Mesendoderm (in vitro differentiated cells): Measurements from ENCODE around the gene SELENBP1.

Experiments used
- DNase-seq: peaks from one replicate; pipeline ENCODE4 v3.0.0; 2013
- H2AK5ac ChIP-seq: 2 replicates; pipeline ENCODE4 v1.6.1; 2013; ENCODE audit warnings: low read length, inconsistent platforms
- H2BK120ac ChIP-seq: 2 replicates; pipeline ENCODE4 v1.6.1; 2013; ENCODE audit warnings: low read depth, mild to moderate bottlenecking, low read length, moderate library complexity, mixed read lengths
- H2BK15ac ChIP-seq: replicated peaks from 2 replicates; pipeline ENCODE4 v1.6.1; 2013; ENCODE audit warnings: low read depth, mild to moderate bottlenecking, moderate library complexity
- H2BK5ac ChIP-seq: 2 replicates; pipeline ENCODE4 v1.6.1; 2013; ENCODE audit warnings: low read length, inconsistent platforms
- H3K18ac ChIP-seq: 2 replicates; pipeline ENCODE4 v1.6.1; 2013; ENCODE audit warnings: mild to moderate bottlenecking, low read length, mixed read lengths
- H3K23ac ChIP-seq: one replicate; pipeline ENCODE4 v1.6.1; 2013; ENCODE audit warnings: low read length
- H3K27ac ChIP-seq: 2 replicates; pipeline ENCODE4 v1.5.1; 2013; ENCODE audit warnings: low read depth, mild to moderate bottlenecking, inconsistent platforms, low read length, moderate library complexity
- H3K27me3 ChIP-seq: 2 replicates; pipeline ENCODE4 v1.6.1; 2013; ENCODE audit warnings: low read length, control low read depth, mild to moderate bottlenecking, inconsistent platforms; ENCODE audit not compliant: insufficient read depth, poor library complexity
- H3K36me3 ChIP-seq: 2 replicates; pipeline ENCODE4 v1.6.1; 2013; ENCODE audit warnings: low read length, inconsistent platforms; ENCODE audit not compliant: control insufficient read depth, insufficient read depth
- H3K4ac ChIP-seq: one replicate; pipeline ENCODE4 v1.6.1; 2013; ENCODE audit warnings: low read depth, mild to moderate bottlenecking, low read length, moderate library complexity
- H3K4me1 ChIP-seq: 2 replicates; pipeline ENCODE4 v1.6.1; 2013; ENCODE audit warnings: low read depth, low read length, inconsistent platforms; ENCODE audit not compliant: control insufficient read depth
- H3K4me2 ChIP-seq: 2 replicates; pipeline ENCODE4 v1.6.1; 2013; ENCODE audit warnings: low read length
- H3K4me3 ChIP-seq: 2 replicates; pipeline ENCODE4 v1.5.1; 2013; ENCODE audit warnings: mild to moderate bottlenecking, low read length
- H3K56ac ChIP-seq: one replicate; pipeline ENCODE4 v1.6.1; 2013; ENCODE audit warnings: low read length
- H3K79me1 ChIP-seq: 2 replicates; pipeline ENCODE4 v1.6.1; 2013; ENCODE audit warnings: low read length, inconsistent platforms
- H3K79me2 ChIP-seq: 2 replicates; pipeline ENCODE4 v1.6.1; 2013; ENCODE audit warnings: mild to moderate bottlenecking, low read length; ENCODE audit not compliant: control insufficient read depth, insufficient read depth
- H3K9ac ChIP-seq: 2 replicates; pipeline ENCODE4 v1.6.1; 2013; ENCODE audit warnings: low read length, inconsistent platforms
- H4K5ac ChIP-seq: one replicate; pipeline ENCODE4 v1.6.1; 2013; ENCODE audit warnings: low read length
- H4K8ac ChIP-seq: one replicate; pipeline ENCODE4 v1.6.1; 2013; ENCODE audit warnings: low read depth, mild to moderate bottlenecking, control low read depth, low read length, moderate library complexity
- WGBS: extraction: QIAGEN DNeasy Blood & Tissue Kit; methylation state at CpG from one replicate; pipeline ENCODE4 v1.1.7; 2013; ENCODE audit warnings: low lambda C conversion rate, missing lambda C conversion rate; ENCODE audit not compliant: insufficient coverage; ENCODE audit errors: extremely low coverage; 5-methylcytosine and 5-hydroxymethylcytosine counted together

SELENBP1 gene

DNA sequence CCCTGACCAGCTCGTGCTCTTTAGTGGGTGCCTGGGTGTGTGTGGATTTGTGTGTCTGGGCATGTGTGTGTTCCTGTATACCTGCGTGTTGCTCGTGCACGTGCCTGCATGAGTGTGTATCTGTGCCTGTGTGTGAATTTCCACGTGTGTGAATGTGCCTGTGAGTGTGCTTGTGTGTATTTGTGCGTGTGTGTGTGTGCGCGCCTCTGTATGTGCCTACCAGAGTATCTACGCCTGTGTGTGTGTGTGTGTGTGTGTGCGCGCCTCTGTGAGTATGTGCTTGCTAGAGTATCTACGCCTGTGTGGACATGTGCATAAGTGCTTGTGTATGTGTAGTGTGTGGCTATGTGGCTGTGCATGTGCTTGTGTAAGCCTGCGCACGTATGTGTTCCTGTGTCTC is 691 bp upstream of the SELENBP1 start:
- no peak overlapping the region for H4K8ac ChIP-seq
- H2BK120ac ChIP-seq = no peak overlapping the region
- WGBS = no CpG with 5 or more reads among the region's 14 CpGs
- no peak overlapping the region for H3K4me2 ChIP-seq
- H3K9ac ChIP-seq = no peak overlapping the region
- no peak overlapping the region for H4K5ac ChIP-seq
- no peak overlapping the region for H3K18ac ChIP-seq
- H3K36me3 ChIP-seq = no peaks in the 10 kb centered on the region
- H3K56ac ChIP-seq = no peak overlapping the region
- H3K4ac ChIP-seq = no peak overlapping the region
- no peaks in the 10 kb centered on the region for H3K27me3 ChIP-seq
- no peak overlapping the region for H3K27ac ChIP-seq
- no peak overlapping the region for H2AK5ac ChIP-seq
- H3K23ac ChIP-seq = no peak overlapping the region
- no peaks in the 10 kb centered on the region for H3K79me2 ChIP-seq
- peaks cover 3% of the 10 kb centered on the region for H3K4me1 ChIP-seq
- no peaks in the 10 kb centered on the region for H3K79me1 ChIP-seq
- no peak overlapping the region for H3K4me3 ChIP-seq
- H2BK5ac ChIP-seq = no peak overlapping the region
- DNase-seq = no peak
- no peak overlapping the region for H2BK15ac ChIP-seq

DNA sequence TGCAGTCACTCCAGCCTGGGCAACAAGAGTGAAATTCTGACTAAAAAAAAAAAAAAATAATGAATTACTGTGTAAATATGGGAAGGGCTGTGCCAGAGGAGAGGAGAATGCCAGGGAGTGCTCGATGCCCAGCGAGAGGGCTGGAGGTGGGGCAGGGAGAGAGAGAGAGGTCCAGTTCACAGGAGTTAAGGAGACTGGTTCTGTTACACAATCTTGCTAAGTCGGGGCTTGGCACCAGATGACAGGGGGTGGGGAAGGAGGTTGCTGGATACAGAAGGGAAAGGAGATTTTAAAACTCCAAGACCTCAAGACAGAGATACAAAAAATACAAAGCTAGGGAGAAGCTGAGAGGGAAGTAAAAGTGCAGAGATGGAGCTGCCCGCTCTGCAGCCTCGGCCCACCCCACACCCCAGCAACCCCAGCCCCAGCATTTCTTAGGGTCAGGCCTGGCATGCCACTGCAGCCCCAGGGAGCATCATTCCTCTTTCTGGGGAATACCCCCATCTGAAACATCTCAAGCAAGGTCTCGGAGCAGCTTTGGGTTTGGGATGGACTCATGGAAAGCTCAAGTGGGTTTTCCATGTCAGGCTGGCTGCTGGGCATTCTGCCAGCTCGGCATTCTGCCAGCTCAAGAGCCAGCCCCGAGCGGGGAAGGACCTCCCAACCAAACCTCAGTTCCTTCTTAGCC is 991 bp downstream of the SELENBP1 start:
- no peak overlapping the region for H2BK5ac ChIP-seq
- no peaks in the 10 kb centered on the region for H3K27me3 ChIP-seq
- H2BK15ac ChIP-seq = no peak overlapping the region
- no peak overlapping the region for H2BK120ac ChIP-seq
- WGBS = no CpG with 5 or more reads among the region's 9 CpGs
- H3K36me3 ChIP-seq = no peaks in the 10 kb centered on the region
- H3K79me1 ChIP-seq = no peaks in the 10 kb centered on the region
- H2AK5ac ChIP-seq = no peak overlapping the region
- no peak for DNase-seq
- H3K23ac ChIP-seq = no peak overlapping the region
- no peak overlapping the region for H3K4me3 ChIP-seq
- H3K27ac ChIP-seq = no peak overlapping the region
- H3K56ac ChIP-seq = peak overlapping the region; percentile 89
- no peak overlapping the region for H3K4me2 ChIP-seq
- peaks cover 3% of the 10 kb centered on the region for H3K4me1 ChIP-seq
- H3K4ac ChIP-seq = peak overlapping the region; percentile 49
- peak overlapping the region; percentile 77 for H3K9ac ChIP-seq
- no peaks in the 10 kb centered on the region for H3K79me2 ChIP-seq
- no peak overlapping the region for H4K5ac ChIP-seq
- H4K8ac ChIP-seq = no peak overlapping the region
- H3K18ac ChIP-seq = no peak overlapping the region

- Histone ChIP-seq H3K9ac (no peak overlapping the region), H2BK15ac (no peak overlapping the region), H3K4me3 (no peak overlapping the region), H2BK5ac (no peak overlapping the region), H3K36me3 (no peaks in the 10 kb centered on the region), H3K56ac (no peak overlapping the region), H3K79me2 (no peaks in the 10 kb centered on the region), H3K18ac (no peak overlapping the region), H3K27ac (no peak overlapping the region), H4K5ac (no peak overlapping the region), H3K4me1 (peaks cover 3% of the 10 kb centered on the region), H3K4me2 (no peak overlapping the region), H4K8ac (no peak overlapping the region), H3K79me1 (no peaks in the 10 kb centered on the region), H3K23ac (no peak overlapping the region), H3K27me3 (no peaks in the 10 kb centered on the region), H3K4ac (no peak overlapping the region), H2BK120ac (no peak overlapping the region), H2AK5ac (no peak overlapping the region)
- WGBS = no CpG with 5 or more reads among the region's 6 CpGs
- DNase-seq = no peak
These were observed 2.1 kb downstream of the SELENBP1 start for GRCh38 chr1:151370211-151370911.

GRCh38 chr1:151369621-151370048 is 2.9 kb downstream of the SELENBP1 start:
- Histone ChIP-seq H3K79me1 (no peaks in the 10 kb centered on the region), H3K23ac (no peak overlapping the region), H3K9ac (no peak overlapping the region)

DNA sequence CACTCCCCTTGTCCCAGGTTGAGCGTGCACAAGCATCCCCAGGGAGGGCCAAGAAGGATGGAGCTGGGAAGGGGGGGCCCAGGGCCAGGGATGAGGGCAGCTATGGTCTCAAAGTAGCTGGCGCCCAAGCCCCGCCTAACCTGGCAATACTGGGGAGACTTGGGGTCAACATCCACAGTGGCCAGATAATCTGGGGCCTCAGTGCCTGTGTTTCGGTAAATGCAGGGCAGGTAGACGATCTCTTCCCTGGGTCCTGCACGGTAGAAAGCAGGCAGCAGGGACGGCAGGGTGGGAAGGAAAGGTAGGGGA is 3.2 kb downstream of the SELENBP1 start:
- Histone ChIP-seq H3K79me1 (no peaks in the 10 kb centered on the region), H3K56ac (no peak overlapping the region), H4K5ac (no peak overlapping the region), H3K36me3 (no peaks in the 10 kb centered on the region), H2AK5ac (no peak overlapping the region), H3K9ac (no peak overlapping the region), H4K8ac (no peak overlapping the region), H3K4me2 (no peak overlapping the region), H2BK120ac (no peak overlapping the region), H3K4me1 (peaks cover 3% of the 10 kb centered on the region), H3K18ac (no peak overlapping the region), H3K79me2 (no peaks in the 10 kb centered on the region), H2BK5ac (no peak overlapping the region), H3K4me3 (no peak overlapping the region), H3K27me3 (no peaks in the 10 kb centered on the region), H3K27ac (no peak overlapping the region), H3K4ac (no peak overlapping the region), H3K23ac (no peak overlapping the region), H2BK15ac (no peak overlapping the region)
- WGBS = no CpG with 5 or more reads among the region's 7 CpGs
- no peak for DNase-seq

More at GRCh38 chr1:151369621-151370048, 2.9 kb downstream of the SELENBP1 start:
- no CpG with 5 or more reads among the region's 15 CpGs for WGBS
- H3K4me3 ChIP-seq = no peak overlapping the region
- no peak overlapping the region for H3K4ac ChIP-seq
- no peak overlapping the region for H2BK15ac ChIP-seq
- no peak overlapping the region for H3K18ac ChIP-seq
- peaks cover 3% of the 10 kb centered on the region for H3K4me1 ChIP-seq
- no peak overlapping the region for H3K4me2 ChIP-seq
- no peak overlapping the region for H2AK5ac ChIP-seq
- no peaks in the 10 kb centered on the region for H3K36me3 ChIP-seq
- no peak overlapping the region for H3K27ac ChIP-seq
- no peak overlapping the region for H2BK5ac ChIP-seq
- no peak overlapping the region for H3K56ac ChIP-seq
- H3K79me2 ChIP-seq = no peaks in the 10 kb centered on the region
- no peak overlapping the region for H2BK120ac ChIP-seq
- no peak overlapping the region for H4K8ac ChIP-seq
- DNase-seq = no peak
- H4K5ac ChIP-seq = no peak overlapping the region
- no peaks in the 10 kb centered on the region for H3K27me3 ChIP-seq
